IPS-18a (cell line): ENCODE data around the gene CYB561A3.
"Not testable (repeated sequence)": the region's sequence is repeated elsewhere in the genome, so short reads cannot be mapped to it uniquely, and the experiment has no call there.

Experiments
- H3K27ac ChIP-seq: one replicate; pipeline ENCODE4 v1.5.1; 2013; ENCODE audit warnings: low read length
- H3K27me3 ChIP-seq: one replicate; pipeline ENCODE4 v1.6.1; 2013; ENCODE audit warnings: mild to moderate bottlenecking, low read length; ENCODE audit not compliant: control insufficient read depth, insufficient read depth
- H3K36me3 ChIP-seq: one replicate; pipeline ENCODE4 v1.6.1; 2013; ENCODE audit warnings: low read depth, low read length; ENCODE audit not compliant: control insufficient read depth
- H3K4me1 ChIP-seq: one replicate; pipeline ENCODE4 v1.6.1; 2013; ENCODE audit warnings: low read depth, low read length; ENCODE audit not compliant: control insufficient read depth
- H3K4me3 ChIP-seq: one replicate; pipeline ENCODE4 v1.5.1; 2013; ENCODE audit warnings: low read length
- H3K9ac ChIP-seq: one replicate; pipeline ENCODE4 v1.6.1; 2013; ENCODE audit warnings: mild to moderate bottlenecking, low read length, moderate library complexity
- H3K9me3 ChIP-seq: one replicate; pipeline ENCODE4 v1.6.1; 2013; ENCODE audit warnings: low read depth, low read length; ENCODE audit not compliant: control insufficient read depth

CYB561A3 gene

GRCh38 chr11:61384271-61385242, 22.9 kb upstream of the CYB561A3 start:
- Histone ChIP-seq H3K4me1 (no peaks in the 10 kb centered on the region), H3K27ac (no peak overlapping the region), H3K27me3 (no peaks in the 10 kb centered on the region), H3K9ac (no peak overlapping the region), H3K4me3 (no peak overlapping the region), H3K9me3 (no peaks in the 10 kb centered on the region), H3K36me3 (no peaks in the 10 kb centered on the region)

GRCh38 chr11:61383859-61384258, 22.2 kb upstream of the CYB561A3 start:
- not testable (repeated sequence) for H3K9ac ChIP-seq, H3K27me3 ChIP-seq, H3K4me1 ChIP-seq, H3K4me3 ChIP-seq, H3K9me3 ChIP-seq, H3K36me3 ChIP-seq, H3K27ac ChIP-seq

DNA sequence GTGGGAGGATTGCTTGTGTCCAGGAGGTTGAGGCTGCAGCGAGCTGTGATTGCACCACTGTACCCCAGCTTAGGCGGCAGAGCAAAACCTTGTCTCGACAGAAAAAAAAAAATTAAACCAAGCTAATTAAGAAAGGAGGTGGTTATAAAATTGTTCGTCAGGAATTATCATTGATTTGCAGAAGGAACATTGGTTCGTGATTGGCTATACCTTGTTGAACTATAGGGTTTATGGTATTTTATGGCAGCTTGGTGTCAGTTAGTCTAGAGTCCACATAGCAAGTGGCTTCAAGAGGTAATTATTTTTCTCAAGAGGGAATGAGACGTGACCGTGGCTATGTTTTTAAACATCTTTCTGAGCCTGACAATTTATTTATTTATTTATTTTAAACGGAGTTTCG, 19.2 kb upstream of the CYB561A3 start:
- Histone ChIP-seq H3K4me3 (no peak overlapping the region), H3K27ac (no peak overlapping the region), H3K9me3 (no peaks in the 10 kb centered on the region), H3K36me3 (no peaks in the 10 kb centered on the region), H3K9ac (no peak overlapping the region), H3K27me3 (no peaks in the 10 kb centered on the region), H3K4me1 (no peaks in the 10 kb centered on the region)

DNA sequence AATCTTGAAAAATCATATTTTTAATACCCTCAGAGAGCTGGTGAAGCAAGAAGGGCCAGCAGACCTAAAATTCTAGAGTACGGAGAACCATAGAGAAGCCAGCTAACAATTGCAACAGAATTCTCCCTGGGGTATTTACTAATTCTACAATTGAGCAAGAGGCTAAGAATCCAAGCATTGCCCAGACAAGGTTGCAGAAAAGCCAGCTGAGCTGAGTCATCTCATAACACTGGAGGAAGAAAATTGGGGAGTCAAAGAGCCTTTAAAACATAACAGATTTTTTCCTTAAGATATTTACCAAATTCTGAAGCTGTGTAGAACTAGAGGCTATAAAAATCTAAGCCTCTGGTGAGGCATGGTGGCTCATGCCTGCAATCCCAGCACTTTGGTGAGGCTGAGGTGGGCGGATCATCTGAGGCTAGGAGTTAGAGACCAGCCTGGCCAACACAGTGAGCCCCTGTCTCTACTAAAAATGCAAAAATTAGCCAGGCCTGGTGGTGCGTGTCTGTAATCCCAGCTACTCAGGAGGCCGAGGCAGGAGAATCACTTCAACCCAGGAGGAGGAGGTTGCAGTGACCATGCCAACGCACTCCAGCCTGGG, 17.1 kb upstream of the CYB561A3 start:
- Histone ChIP-seq H3K4me3 (no peak overlapping the region), H3K9ac (no peak overlapping the region)

GRCh38 chr11:61377461-61378160, 15.9 kb upstream of the CYB561A3 start:
- no peak overlapping the region for H3K27ac ChIP-seq
- no peaks in the 10 kb centered on the region for H3K4me1 ChIP-seq
- H3K9ac ChIP-seq = no peak overlapping the region
- H3K36me3 ChIP-seq = peaks cover 3% of the 10 kb centered on the region
- H3K4me3 ChIP-seq = no peak overlapping the region
- peaks cover 14% of the 10 kb centered on the region for H3K9me3 ChIP-seq
- H3K27me3 ChIP-seq = no peaks in the 10 kb centered on the region

More for the DNA sequence above, 17.1 kb upstream of the CYB561A3 start:
- no peaks in the 10 kb centered on the region for H3K4me1 ChIP-seq
- H3K27me3 ChIP-seq = no peaks in the 10 kb centered on the region
- no peak overlapping the region for H3K27ac ChIP-seq
- H3K9me3 ChIP-seq = peaks cover 7% of the 10 kb centered on the region
- no peaks in the 10 kb centered on the region for H3K36me3 ChIP-seq

- peaks cover 3% of the 10 kb centered on the region for H3K36me3 ChIP-seq
- H3K4me3 ChIP-seq = no peak overlapping the region
- peaks cover 14% of the 10 kb centered on the region for H3K9me3 ChIP-seq
- H3K27ac ChIP-seq = no peak overlapping the region
- no peaks in the 10 kb centered on the region for H3K4me1 ChIP-seq
- H3K9ac ChIP-seq = no peak overlapping the region
- H3K27me3 ChIP-seq = no peaks in the 10 kb centered on the region
Measured at GRCh38 chr11:61375761-61376108, 14.1 kb upstream of the CYB561A3 start.

- H3K4me1 ChIP-seq = no peaks in the 10 kb centered on the region
- H3K27me3 ChIP-seq = no peaks in the 10 kb centered on the region
- H3K27ac ChIP-seq = no peak overlapping the region
- peaks cover 14% of the 10 kb centered on the region for H3K9me3 ChIP-seq
- peaks cover 25% of the 10 kb centered on the region for H3K36me3 ChIP-seq
- H3K4me3 ChIP-seq = no peak overlapping the region
- H3K9ac ChIP-seq = no peak overlapping the region
Measured at GRCh38 chr11:61372659-61373420, 11.2 kb upstream of the CYB561A3 start.

DNA sequence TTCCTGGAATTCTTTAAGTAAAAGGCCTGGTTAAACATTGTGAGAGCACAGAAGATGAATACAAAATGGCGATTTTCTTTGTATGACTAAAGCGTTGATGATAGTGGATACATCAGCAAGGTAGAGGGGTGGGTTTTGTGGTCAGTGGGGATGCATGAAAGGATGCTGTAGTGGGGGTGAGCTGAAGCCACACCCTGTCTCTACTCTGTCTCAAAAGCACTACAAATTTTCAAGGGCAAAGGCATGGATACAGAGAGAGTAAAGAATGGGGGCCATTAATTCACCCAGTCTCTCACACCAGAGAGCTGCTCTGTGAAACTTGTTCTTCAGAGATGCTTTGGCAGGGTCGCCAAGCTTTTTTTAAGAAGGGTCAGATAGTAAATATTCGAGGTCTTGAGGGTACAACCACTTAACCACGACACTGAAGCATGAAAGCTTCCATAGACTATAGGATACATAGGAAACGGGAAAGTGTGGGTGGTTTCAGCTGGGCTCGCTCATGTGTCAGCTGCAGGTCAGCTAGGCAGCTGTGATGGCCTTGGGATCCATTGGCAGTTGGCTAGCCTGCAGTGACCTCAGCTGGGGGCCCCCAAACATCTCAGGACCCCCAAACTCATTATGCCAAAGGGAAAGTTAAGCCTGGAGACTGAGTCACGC, 8.8 kb upstream of the CYB561A3 start:
- Histone ChIP-seq H3K9me3 (peaks cover 14% of the 10 kb centered on the region), H3K27ac (no peak overlapping the region), H3K4me1 (no peaks in the 10 kb centered on the region), H3K9ac (no peak overlapping the region), H3K4me3 (no peak overlapping the region), H3K27me3 (no peaks in the 10 kb centered on the region), H3K36me3 (peaks cover 47% of the 10 kb centered on the region)

DNA sequence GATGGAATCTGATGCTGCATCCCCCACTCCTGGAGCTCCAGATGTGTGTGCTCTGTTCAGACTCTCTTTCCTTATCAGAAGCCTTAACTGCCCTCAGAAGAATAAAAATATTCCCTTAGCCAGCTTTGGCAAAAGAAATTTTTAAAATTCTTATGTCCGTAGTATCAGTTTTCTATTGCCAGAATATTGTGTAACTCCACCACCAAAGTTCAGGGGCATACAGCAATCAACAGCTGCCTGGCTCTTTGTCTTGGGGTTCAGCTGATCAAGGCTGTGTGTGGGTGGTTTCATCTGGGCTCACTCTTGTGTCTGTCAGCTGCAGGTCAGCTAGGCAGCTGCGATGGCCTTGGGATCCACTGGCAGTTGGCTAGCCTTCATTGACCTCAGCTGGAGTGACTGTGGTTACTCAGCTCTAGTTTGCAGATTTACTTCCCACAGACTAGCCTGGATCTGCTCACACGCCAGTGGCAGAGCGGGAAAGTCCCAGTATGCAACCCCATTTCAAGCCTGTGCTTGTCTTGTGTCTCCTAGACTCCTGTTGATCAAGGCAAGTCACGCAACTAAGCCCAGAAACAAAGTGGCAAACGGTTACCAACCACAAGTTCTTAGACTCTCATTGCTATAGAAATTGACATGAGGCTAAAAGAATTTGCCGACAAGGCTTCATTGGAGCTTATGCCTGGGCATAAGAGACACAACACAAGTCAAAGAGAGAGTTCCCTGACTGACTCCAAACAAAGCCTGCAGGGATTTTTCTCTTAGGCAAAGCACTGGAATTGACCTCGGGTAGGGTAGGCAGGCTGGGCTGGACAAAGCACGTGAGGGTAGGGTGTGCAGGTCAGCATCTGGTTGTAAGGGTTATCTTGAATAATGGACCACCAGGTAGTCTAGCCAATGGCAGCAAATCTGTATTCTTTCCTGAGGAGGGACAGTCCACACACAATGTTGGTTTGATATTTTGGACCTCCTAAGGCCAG, 8.0 kb upstream of the CYB561A3 start:
- Histone ChIP-seq H3K27me3 (no peaks in the 10 kb centered on the region), H3K4me3 (no peak overlapping the region), H3K36me3 (peaks cover 48% of the 10 kb centered on the region), H3K9me3 (peaks cover 10% of the 10 kb centered on the region), H3K27ac (no peak overlapping the region), H3K4me1 (no peaks in the 10 kb centered on the region), H3K9ac (no peak overlapping the region)

DNA sequence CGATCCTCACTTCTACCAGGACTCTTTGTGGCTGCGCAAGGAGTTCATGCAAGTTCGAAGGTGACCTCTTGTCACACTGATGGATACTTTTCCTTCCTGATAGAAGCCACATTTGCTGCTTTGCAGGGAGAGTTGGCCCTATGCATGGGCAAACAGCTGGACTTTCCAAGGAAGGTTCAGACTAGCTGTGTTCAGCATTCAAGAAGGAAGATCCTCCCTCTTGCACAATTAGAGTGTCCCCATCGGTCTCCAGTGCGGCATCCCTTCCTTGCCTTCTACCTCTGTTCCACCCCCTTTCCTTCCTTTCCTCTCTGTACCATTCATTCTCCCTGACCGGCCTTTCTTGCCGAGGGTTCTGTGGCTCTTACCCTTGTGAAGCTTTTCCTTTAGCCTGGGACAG, 7.0 kb upstream of the CYB561A3 start:
- H3K9ac ChIP-seq = no peak overlapping the region
- no peak overlapping the region for H3K27ac ChIP-seq
- H3K9me3 ChIP-seq = peaks cover 7% of the 10 kb centered on the region
- no peak overlapping the region for H3K4me3 ChIP-seq
- H3K4me1 ChIP-seq = no peaks in the 10 kb centered on the region
- peaks cover 57% of the 10 kb centered on the region for H3K36me3 ChIP-seq
- no peaks in the 10 kb centered on the region for H3K27me3 ChIP-seq
